Right lobe of liver (tissue), 4 donors: ENCODE data around the gene COL19A1.

Experiments
- CTCF ChIP-seq, 4 donors: fragments of 200-600 bp in 3 of 4; fragments of 450-650 bp in 1 of 4; IDR thresholded peaks; one replicate each; pipeline versions ENCODE4 v1.5.1 to v1.8.0; 2016 to 2022; ENCODE audit warnings: antibody characterized with exemption in 4 of 4, mild to moderate bottlenecking in 2 of 4
- POLR2A ChIP-seq: fragments of 450-650 bp; IDR thresholded peaks from one replicate; pipeline ENCODE4 v1.6.1; 2017; ENCODE audit warnings: antibody characterized with exemption, mild to moderate bottlenecking
- donor health status: DM: no; HTN: no; CAD: no.
- donor health status: DM: no; HTN: no; CAD: no.
- donor health status: DM: no; HTN: yes; CAD: no.

- TF ChIP-seq CTCF (IDR thresholded peaks at IDR 0.05) (no peak), POLR2A (no peak)
Measured at GRCh38 chr6:69994251-69994650, 127.9 kb downstream of the COL19A1 start.
